Right lobe of liver (tissue), 4 donors: Measurements from ENCODE around the gene PLIN4.

Experiments used
- POLR2A ChIP-seq: fragments of 450-650 bp; IDR thresholded peaks from one replicate; pipeline ENCODE4 v1.6.1; 2017; ENCODE audit warnings: antibody characterized with exemption, mild to moderate bottlenecking
- TF ChIP-seq, protein P1 (sequence below), 4 donors: fragments of 200-600 bp in 3 of 4; fragments of 450-650 bp in 1 of 4; IDR thresholded peaks; one replicate each; pipeline versions ENCODE4 v1.5.1 to v1.8.0; 2016 to 2022; ENCODE audit warnings: antibody characterized with exemption in 4 of 4, mild to moderate bottlenecking in 2 of 4
- donor health status: DM: no; HTN: no; CAD: no.
- donor health status: DM: no; HTN: no; CAD: no.
- donor health status: DM: no; HTN: yes; CAD: no.

DNA sequence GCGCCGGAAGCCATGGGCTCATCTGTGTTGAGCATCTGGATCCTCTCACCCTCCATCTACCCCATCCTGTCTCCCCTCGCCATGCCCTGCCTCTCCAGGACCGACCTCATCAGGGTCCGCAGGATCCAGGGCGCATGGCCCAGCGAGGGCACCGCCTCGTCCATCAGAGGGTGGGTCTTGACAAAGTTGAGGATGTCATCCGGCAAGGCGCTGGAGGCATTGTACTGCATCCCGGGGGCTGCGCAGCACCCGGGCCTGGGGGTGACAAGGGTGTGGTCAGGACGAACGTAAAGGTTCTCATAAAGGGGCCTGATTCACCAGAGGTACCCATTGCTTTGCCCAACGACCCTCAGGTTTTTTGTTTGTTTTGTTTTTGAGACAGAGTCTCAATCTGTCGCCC, 31.7 kb upstream of the PLIN4 start:
- TF ChIP-seq, protein P1, sequence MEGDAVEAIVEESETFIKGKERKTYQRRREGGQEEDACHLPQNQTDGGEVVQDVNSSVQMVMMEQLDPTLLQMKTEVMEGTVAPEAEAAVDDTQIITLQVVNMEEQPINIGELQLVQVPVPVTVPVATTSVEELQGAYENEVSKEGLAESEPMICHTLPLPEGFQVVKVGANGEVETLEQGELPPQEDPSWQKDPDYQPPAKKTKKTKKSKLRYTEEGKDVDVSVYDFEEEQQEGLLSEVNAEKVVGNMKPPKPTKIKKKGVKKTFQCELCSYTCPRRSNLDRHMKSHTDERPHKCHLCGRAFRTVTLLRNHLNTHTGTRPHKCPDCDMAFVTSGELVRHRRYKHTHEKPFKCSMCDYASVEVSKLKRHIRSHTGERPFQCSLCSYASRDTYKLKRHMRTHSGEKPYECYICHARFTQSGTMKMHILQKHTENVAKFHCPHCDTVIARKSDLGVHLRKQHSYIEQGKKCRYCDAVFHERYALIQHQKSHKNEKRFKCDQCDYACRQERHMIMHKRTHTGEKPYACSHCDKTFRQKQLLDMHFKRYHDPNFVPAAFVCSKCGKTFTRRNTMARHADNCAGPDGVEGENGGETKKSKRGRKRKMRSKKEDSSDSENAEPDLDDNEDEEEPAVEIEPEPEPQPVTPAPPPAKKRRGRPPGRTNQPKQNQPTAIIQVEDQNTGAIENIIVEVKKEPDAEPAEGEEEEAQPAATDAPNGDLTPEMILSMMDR (IDR thresholded peaks at IDR 0.05): no peak
- no peak for TF ChIP-seq POLR2A
